IPS DF 4.7 (cell line): ENCODE measurements around the gene CNTNAP2.
A peak's percentile ranks its signal among the peaks of the same experiment; 100 is the strongest.
"Not testable (repeated sequence)": the region's sequence is repeated elsewhere in the genome, so short reads cannot be mapped to it uniquely, and the experiment has no call there.

Experiments used
- DNase-seq: peaks from one replicate; pipeline ENCODE4 v3.0.0-alpha.2; 2013; ENCODE audit warnings: low spot score; ENCODE audit errors: extremely low read depth

CNTNAP2 gene

GRCh38 chr7:147539685-147540084 is 1423.1 kb downstream of the CNTNAP2 start:
- DNase-seq: no peak

GRCh38 chr7:147540743-147541142 is 1424.1 kb downstream of the CNTNAP2 start:
- no peak for DNase-seq

- DNase-seq: no peak
Observed at GRCh38 chr7:147541261-147541660, 1424.7 kb downstream of the CNTNAP2 start.

- peak; percentile 53 for DNase-seq
Observed at GRCh38 chr7:147547252-147547897, 1430.8 kb downstream of the CNTNAP2 start.

- DNase-seq: no peak
Observed at GRCh38 chr7:147556317-147556716, 1439.7 kb downstream of the CNTNAP2 start.

GRCh38 chr7:147563669-147564068 is 1447.1 kb downstream of the CNTNAP2 start:
- no peak for DNase-seq

GRCh38 chr7:147564786-147565476 is 1448.3 kb downstream of the CNTNAP2 start:
- DNase-seq: no peak

- no peak for DNase-seq
Observed at GRCh38 chr7:147567043-147567442, 1450.4 kb downstream of the CNTNAP2 start.

GRCh38 chr7:147569116-147569913 is 1452.7 kb downstream of the CNTNAP2 start:
- DNase-seq: no peak

GRCh38 chr7:147570390-147570789 is 1453.8 kb downstream of the CNTNAP2 start:
- DNase-seq: no peak

GRCh38 chr7:147571436-147572185 is 1455.0 kb downstream of the CNTNAP2 start:
- DNase-seq: no peak

- no peak for DNase-seq
Observed at GRCh38 chr7:147578196-147578595, 1461.6 kb downstream of the CNTNAP2 start.

- DNase-seq: no peak
Observed at GRCh38 chr7:147579148-147579547, 1462.5 kb downstream of the CNTNAP2 start.

- no peak for DNase-seq
Observed at GRCh38 chr7:147584771-147585193, 1468.2 kb downstream of the CNTNAP2 start.

GRCh38 chr7:147586110-147586509 is 1469.5 kb downstream of the CNTNAP2 start:
- DNase-seq: no peak

GRCh38 chr7:147586526-147586925 is 1469.9 kb downstream of the CNTNAP2 start:
- no peak for DNase-seq

- no peak for DNase-seq
Observed at GRCh38 chr7:147593271-147594057, 1476.9 kb downstream of the CNTNAP2 start.

- no peak for DNase-seq
Observed at GRCh38 chr7:147595042-147595441, 1478.4 kb downstream of the CNTNAP2 start.

- not testable (repeated sequence) for DNase-seq
Observed at GRCh38 chr7:147598687-147599086, 1482.1 kb downstream of the CNTNAP2 start.

- DNase-seq: no peak
Observed at GRCh38 chr7:147605323-147605722, 1488.7 kb downstream of the CNTNAP2 start.
